ENCODE data around the gene NAGS. TPM values are rescaled to one million over a fixed set of nuclear protein-coding genes. Genes with fewer than 3 reads are reported as not detected.

NAGS gene
- total and polyA plus RNA-seq, 2 donors (not counting 1 experiment from before 2014, with no cell fraction given) = 0.66 to 2.2 TPM

GRCh38 chr17:43961954-43962353 lies 42.5 kb upstream of the NAGS start:
- no peaks in the 10 kb centered on the region for H3K9me3 ChIP-seq (ENCODE audit: control extremely low read depth in 1 of 3, control insufficient read depth in 2 of 3, insufficient read depth in 1 of 3, low read length in 2 of 3)
- 100% methylated on average over 1 of the region's 2 CpGs for WGBS (ENCODE audit: insufficient coverage)
- ChIA-PET CTCF (interaction anchor here (0.8 to 5.2 kb wide), 2 partner anchors 18 to 80 kb away, joined by 4 to 19 read pairs; no protein-coding TSS in a partner anchor), POLR2A (interaction anchor here (0.7 kb wide), 1 partner anchor 63 kb away, joined by 5 read pairs; no protein-coding TSS in a partner anchor)
- H3K9ac ChIP-seq (ENCODE audit: low read length) = no peak overlapping the region
- H3K9me3 Mint-ChIP-seq (ENCODE audit: insufficient read depth) = no peaks in the 10 kb centered on the region
- no peaks in the 10 kb centered on the region for H4K20me1 ChIP-seq (ENCODE audit: control insufficient read depth, insufficient read depth, low read length, poor library complexity, severe bottlenecking)
- ATAC-seq (ENCODE audit: low read depth) (no peak), DNase-seq (no peak)
- H2AFZ ChIP-seq (ENCODE audit: insufficient read depth, low read depth, low read length, poor library complexity, severe bottlenecking) = no peak overlapping the region
- H3K36me3 ChIP-seq (replicated peaks in 1 of 2; ENCODE audit: control extremely low read depth in 1 of 2, control insufficient read depth in 1 of 2, extremely low read depth in 1 of 2, insufficient read depth in 2 of 2, low read length in 1 of 2) = no peaks in the 10 kb centered on the region
- H3K27ac Mint-ChIP-seq = no peak overlapping the region
- intact Hi-C loops (cut with micrococcal nuclease) = no loop called here
- no peaks in the 10 kb centered on the region for H3K4me1 ChIP-seq (ENCODE audit: control insufficient read depth in 2 of 2, insufficient read depth in 2 of 2, low read length in 2 of 2)
- H3K27me3 ChIP-seq (replicated peaks in 1 of 4; ENCODE audit: control extremely low read depth in 1 of 4, control insufficient read depth in 3 of 4, insufficient read depth in 4 of 4, low read length in 3 of 4) = peaks cover 0 to 13% (median under 1%) of the 10 kb centered on the region in 4 experiments
- peaks cover 25% of the 10 kb centered on the region for H3K27me3 Mint-ChIP-seq
- no peak for TF ChIP-seq CTCF (IDR thresholded peaks at IDR 0.05)
- no peak for TF ChIP-seq EZH2 (IDR thresholded peaks at IDR 0.05; ENCODE audit: borderline replicate concordance, insufficient read depth, low read depth, low read length, poor library complexity, severe bottlenecking)
- H3K4me2 ChIP-seq (replicated peaks; ENCODE audit: low read depth, low read length, poor library complexity, severe bottlenecking) = no peak overlapping the region
- H3K27ac ChIP-seq (ENCODE audit: low read length in 2 of 2) = no peak overlapping the region
- no peaks in the 10 kb centered on the region for H3K4me1 Mint-ChIP-seq
- no peaks in the 10 kb centered on the region for H3K79me2 ChIP-seq (ENCODE audit: control insufficient read depth, insufficient read depth, low read length)
- H3K4me3 Mint-ChIP-seq = no peak overlapping the region
- no peak overlapping the region for H3K4me3 ChIP-seq (ENCODE audit: control extremely low read depth in 1 of 5, extremely low read depth in 1 of 5, insufficient read depth in 1 of 5, low read depth in 2 of 5, low read length in 4 of 5)

- no peaks in the 10 kb centered on the region for H3K4me1 Mint-ChIP-seq
- Histone ChIP-seq H3K36me3 (replicated peaks in 1 of 2; ENCODE audit: control extremely low read depth in 1 of 2, control insufficient read depth in 1 of 2, extremely low read depth in 1 of 2, insufficient read depth in 2 of 2, low read length in 1 of 2) (no peaks in the 10 kb centered on the region), H3K4me2 (replicated peaks; ENCODE audit: low read depth, low read length, poor library complexity, severe bottlenecking) (no peak overlapping the region), H4K20me1 (ENCODE audit: control insufficient read depth, insufficient read depth, low read length, poor library complexity, severe bottlenecking) (no peaks in the 10 kb centered on the region), H3K79me2 (ENCODE audit: control insufficient read depth, insufficient read depth, low read length) (no peaks in the 10 kb centered on the region), H3K9me3 (ENCODE audit: control extremely low read depth in 1 of 3, control insufficient read depth in 2 of 3, insufficient read depth in 1 of 3, low read length in 2 of 3) (no peaks in the 10 kb centered on the region), H3K27me3 (replicated peaks in 1 of 4; ENCODE audit: control extremely low read depth in 1 of 4, control insufficient read depth in 3 of 4, insufficient read depth in 4 of 4, low read length in 3 of 4) (peaks cover 0 to 12% (median under 1%) of the 10 kb centered on the region in 4 experiments), H3K27ac (ENCODE audit: low read length in 2 of 2) (no peak overlapping the region), H3K9ac (ENCODE audit: low read length) (no peak overlapping the region), H3K4me3 (ENCODE audit: control extremely low read depth in 1 of 5, extremely low read depth in 1 of 5, insufficient read depth in 1 of 5, low read depth in 2 of 5, low read length in 4 of 5) (no peak overlapping the region), H2AFZ (ENCODE audit: insufficient read depth, low read depth, low read length, poor library complexity, severe bottlenecking) (no peak overlapping the region), H3K4me1 (ENCODE audit: control insufficient read depth in 2 of 2, insufficient read depth in 2 of 2, low read length in 2 of 2) (no peaks in the 10 kb centered on the region)
- no peak overlapping the region for H3K27ac Mint-ChIP-seq
- H3K27me3 Mint-ChIP-seq = peaks cover 25% of the 10 kb centered on the region
- H3K4me3 Mint-ChIP-seq = no peak overlapping the region
- no peaks in the 10 kb centered on the region for H3K9me3 Mint-ChIP-seq (ENCODE audit: insufficient read depth)
- ChIA-PET POLR2A (interaction anchor here (0.7 kb wide), 1 partner anchor 63 kb away, joined by 5 read pairs; no protein-coding TSS in a partner anchor), CTCF (interaction anchor here (0.8 to 5.2 kb wide), 2 partner anchors 19 to 80 kb away, joined by 4 to 19 read pairs; no protein-coding TSS in a partner anchor)
- 59% methylated on average over 7 of the region's 7 CpGs for WGBS (ENCODE audit: insufficient coverage)
- no peak for DNase-seq
- intact Hi-C loops (cut with micrococcal nuclease) = no loop called here
- TF ChIP-seq EZH2 (IDR thresholded peaks at IDR 0.05; ENCODE audit: borderline replicate concordance, insufficient read depth, low read depth, low read length, poor library complexity, severe bottlenecking) (no peak), CTCF (IDR thresholded peaks at IDR 0.05) (no peak)
- no peak for ATAC-seq (ENCODE audit: low read depth)
These were observed 41.9 kb upstream of the NAGS start for GRCh38 chr17:43962479-43962878.

Data from B cell (primary cell).